GM10248 (cell line): ENCODE measurements around the gene AUP1.

Experiments
- CTCF ChIA-PET: fragments of 300-600 bp; sonication (Branson Sonifier 250); formaldehyde crosslinking; extraction: SDS; loops from one replicate; lab custom pipeline; 2021; ENCODE audit warnings: antibody characterized with exemption; lab: Yijun Ruan, JAX
- POLR2A ChIA-PET: fragments of 350-650 bp; sonication (Branson Sonifier 250); formaldehyde crosslinking; extraction: SDS; loops from one replicate; lab custom pipeline; 2020; ENCODE audit warnings: antibody characterized with exemption; lab: Yijun Ruan, JAX
- DNase-seq: peaks from one replicate; pipeline ENCODE4 v3.0.0; 2012; ENCODE audit errors: extremely low spot score
- CTCF ChIP-seq: IDR thresholded peaks from 2 replicates; pipeline ENCODE4 v1.5.1; 2012; ENCODE audit warnings: mild to moderate bottlenecking, low read depth; ENCODE audit errors: extremely low read depth, missing control alignments, control extremely low read depth

Gene AUP1

GRCh38 chr2:74502147-74502719 lies 27.3 kb downstream of the AUP1 start:
- peak; percentile 43 for DNase-seq
- POLR2A ChIA-PET: no interaction called here
- CTCF ChIA-PET: interaction anchor here (1.1 to 3.0 kb wide), 6 partner anchors 17 to 72 kb away, joined by 3 to 20 read pairs (median 4); partner anchors contain the start of genes AUP1 and HTRA2
- no peak for TF ChIP-seq CTCF

- TF ChIP-seq CTCF: no peak
- CTCF ChIA-PET: interaction anchor here (0.8 to 2.5 kb wide), 10 partner anchors 12 to 96 kb away, joined by 3 to 11 read pairs (median 4); partner anchors contain the start of genes CCDC142 and TTC31
- POLR2A ChIA-PET: interaction anchor here (0.7 to 1.2 kb wide), 2 partner anchors 12 to 29 kb away, joined by 3 read pairs; no protein-coding TSS in a partner anchor
- no peak for DNase-seq
Measured at GRCh38 chr2:74501335-74502071, 28.0 kb downstream of the AUP1 start.

- no peak for DNase-seq
- no peak for TF ChIP-seq CTCF
- POLR2A ChIA-PET: interaction anchor here (0.6 to 1.2 kb wide), 3 partner anchors 11 to 319 kb away, joined by 3 read pairs; no protein-coding TSS in a partner anchor
- CTCF ChIA-PET: interaction anchor here (0.8 to 2.5 kb wide), 12 partner anchors 11 to 97 kb away, joined by 3 to 11 read pairs (median 4); partner anchors contain the start of genes CCDC142 and TTC31
Measured at GRCh38 chr2:74500578-74500946, 28.9 kb downstream of the AUP1 start.

GRCh38 chr2:74499940-74500577 lies 29.4 kb downstream of the AUP1 start:
- no peak for TF ChIP-seq CTCF
- no peak for DNase-seq
- ChIA-PET CTCF (interaction anchor here (0.9 to 2.5 kb wide), 10 partner anchors 10 to 86 kb away, joined by 3 to 11 read pairs (median 4); partner anchors contain the start of genes CCDC142 and TTC31), POLR2A (interaction anchor here (0.5 to 0.6 kb wide), 2 partner anchors 49 to 319 kb away, joined by 3 to 4 read pairs; no protein-coding TSS in a partner anchor)

GRCh38 chr2:74499267-74499939 lies 30.1 kb downstream of the AUP1 start, which contains the start of gene LBX2:
LBX2 (minus strand) TSS chr2:74499603; CDS start chr2:74499537, 66 bp downstream.
- ChIA-PET POLR2A (interaction anchor here (0.5 kb wide), 1 partner anchor 48 kb away, joined by 4 read pairs; no protein-coding TSS in a partner anchor), CTCF (interaction anchor here (1.0 to 2.5 kb wide), 5 partner anchors 9 to 86 kb away, joined by 3 to 11 read pairs (median 7); partner anchors contain the start of genes CCDC142 and TTC31)
- DNase-seq: no peak
- no peak for TF ChIP-seq CTCF
